SU-DHL-6 (cell line): ENCODE measurements around the gene SERBP1.

Source experiments
- H2AFZ ChIP-seq: fragments of 200-600 bp; sonication (generic); 2 replicates; pipeline ENCODE4 v1.6.1; 2014; ENCODE audit warnings: low read depth, mild to moderate bottlenecking, moderate library complexity, mixed read lengths, antibody characterized with exemption, low read length; ENCODE audit not compliant: severe bottlenecking
- H3F3A ChIP-seq: fragments of 200-600 bp; shearing (Covaris generic); 2 replicates; pipeline ENCODE4 v1.6.0; 2016; ENCODE audit warnings: antibody characterized with exemption, mild to moderate bottlenecking; ENCODE audit not compliant: insufficient read depth
- H3K27ac ChIP-seq: fragments of 200-600 bp; sonication (generic); 2 replicates; pipeline ENCODE4 v1.5.1; 2016; ENCODE audit warnings: low read depth, mild to moderate bottlenecking, low read length, moderate library complexity, mixed read lengths
- H3K27me3 ChIP-seq: fragments of 200-600 bp; sonication (generic), shearing (Covaris generic); 2 replicates; pipeline ENCODE4 v1.6.0; 2014; ENCODE audit warnings: mild to moderate bottlenecking, low read length
- H3K36me3 ChIP-seq: fragments of 200-600 bp; sonication (generic); 2 replicates; pipeline ENCODE4 v1.6.1; 2014; ENCODE audit warnings: mild to moderate bottlenecking, low read length, mixed read lengths
- H3K4me2 ChIP-seq: fragments of 300-600, 200-600 bp; shearing (Covaris generic), sonication (generic); 2 replicates; pipeline ENCODE4 v1.6.0; 2014; ENCODE audit warnings: low read length, low read depth, mild to moderate bottlenecking; ENCODE audit not compliant: poor library complexity, severe bottlenecking
- H3K4me3 ChIP-seq: fragments of 200-600 bp; sonication (generic); 2 replicates; pipeline ENCODE4 v1.5.1; 2014; ENCODE audit warnings: antibody characterized with exemption, low read length, mild to moderate bottlenecking, mixed read lengths; ENCODE audit not compliant: insufficient read depth, poor library complexity, severe bottlenecking
- H3K79me2 ChIP-seq: fragments of 200-600 bp; sonication (generic); 2 replicates; pipeline ENCODE4 v1.6.1; 2014; ENCODE audit warnings: mild to moderate bottlenecking, low read length, moderate library complexity; ENCODE audit not compliant: insufficient read depth
- H3K9ac ChIP-seq: fragments of 200-600 bp; sonication (generic); 2 replicates; pipeline ENCODE4 v1.7.0; 2014; ENCODE audit warnings: mild to moderate bottlenecking, low read length
- H3K9me2 ChIP-seq: fragments of 200-600 bp; sonication (generic); replicated peaks from 2 replicates; pipeline ENCODE4 v1.6.1; 2014; ENCODE audit warnings: low read length; ENCODE audit not compliant: insufficient read depth
- H3K9me3 ChIP-seq: fragments of 200-600 bp; sonication (generic); 2 replicates; pipeline ENCODE4 v1.6.1; 2014; ENCODE audit warnings: low read length, mixed read lengths; ENCODE audit not compliant: insufficient read depth
- H4K20me1 ChIP-seq: fragments of 200-600 bp; sonication (generic); 2 replicates; pipeline ENCODE4 v1.6.1; 2014; ENCODE audit warnings: low read depth, mild to moderate bottlenecking, antibody characterized with exemption, low read length, moderate library complexity, mixed read lengths
- CTCF ChIP-seq: fragments of 200-600 bp; sonication (generic); IDR thresholded peaks from one replicate; pipeline ENCODE4 v1.5.1; 2017; ENCODE audit warnings: antibody characterized with exemption, mild to moderate bottlenecking, low read length, moderate library complexity; ENCODE audit not compliant: insufficient read depth, poor library complexity, severe bottlenecking
- EZH2phosphoT487 ChIP-seq: fragments of 200-600 bp; sonication (generic), shearing (Covaris generic); conservative IDR thresholded peaks from 2 replicates; pipeline ENCODE4 v1.6.1; 2018; ENCODE audit warnings: mild to moderate bottlenecking, antibody characterized with exemption, low read length, moderate library complexity, mixed read lengths

Gene SERBP1

DNA sequence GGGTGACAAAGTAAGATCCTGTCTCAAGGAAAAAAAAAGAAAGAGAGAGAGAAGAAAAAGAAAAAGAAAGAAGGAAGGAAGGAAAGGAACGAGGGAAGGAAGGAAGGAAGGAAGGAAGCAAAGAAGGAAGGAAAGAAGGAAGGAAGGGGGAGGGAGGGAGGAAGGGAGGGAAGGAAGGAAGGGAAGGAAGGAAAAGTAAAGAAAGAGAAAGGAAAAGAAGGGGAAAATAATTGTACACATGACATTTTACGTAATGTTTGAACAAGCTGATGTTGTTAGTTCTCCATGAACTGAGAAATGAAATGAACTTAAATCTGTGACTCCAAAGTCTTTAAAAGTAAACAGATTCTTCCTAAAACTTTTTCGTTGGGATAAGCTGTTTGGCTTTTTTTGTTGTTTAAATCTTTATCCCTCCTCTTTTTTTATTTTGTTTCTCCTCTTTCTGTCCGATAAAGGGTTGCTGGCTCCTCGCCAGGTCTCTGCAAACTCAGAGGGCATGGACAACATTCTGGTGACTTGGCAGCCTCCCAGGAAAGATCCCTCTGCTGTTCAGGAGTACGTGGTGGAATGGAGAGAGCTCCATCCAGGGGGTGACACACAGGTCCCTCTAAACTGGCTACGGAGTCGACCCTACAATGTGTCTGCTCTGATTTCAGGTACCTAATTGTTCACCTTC is 62.7 kb downstream of the SERBP1 start:
- Histone ChIP-seq H3K27me3 (no peaks in the 10 kb centered on the region), H4K20me1 (no peaks in the 10 kb centered on the region), H3K27ac (no peak overlapping the region), H3K4me2 (no peak overlapping the region), H3K4me3 (no peak overlapping the region), H3K9me2 (no peaks in the 10 kb centered on the region), H3K36me3 (no peaks in the 10 kb centered on the region), H3K79me2 (no peaks in the 10 kb centered on the region), H3F3A (no peaks in the 10 kb centered on the region), H3K9me3 (no peaks in the 10 kb centered on the region), H2AFZ (no peak overlapping the region), H3K9ac (no peak overlapping the region)
- TF ChIP-seq CTCF (no peak), EZH2phosphoT487 (no peak)

DNA sequence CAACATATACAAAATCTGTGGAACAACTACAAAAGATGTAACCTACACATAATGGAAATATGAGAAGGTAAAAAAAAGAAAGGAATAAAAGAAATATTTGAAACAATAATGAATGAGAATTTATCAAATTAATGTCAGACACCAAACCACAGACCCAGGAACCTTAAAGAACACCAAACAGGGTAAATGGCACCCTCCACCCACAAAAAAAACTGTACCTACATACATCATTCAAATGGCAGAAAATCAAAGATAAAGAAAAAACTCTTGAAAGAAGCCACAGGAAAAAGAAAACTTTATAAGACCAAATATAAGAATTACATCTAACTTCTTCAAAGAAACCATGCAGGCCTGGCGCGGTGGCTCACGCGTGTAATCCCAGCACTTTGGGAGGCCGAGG is 68.6 kb downstream of the SERBP1 start:
- H3K4me3 ChIP-seq: no peak overlapping the region
- no peaks in the 10 kb centered on the region for H3K9me2 ChIP-seq
- H3F3A ChIP-seq: no peaks in the 10 kb centered on the region
- no peak overlapping the region for H3K4me2 ChIP-seq
- H2AFZ ChIP-seq: no peak overlapping the region
- no peak overlapping the region for H3K9ac ChIP-seq
- H4K20me1 ChIP-seq: no peaks in the 10 kb centered on the region
- H3K9me3 ChIP-seq: no peaks in the 10 kb centered on the region
- H3K79me2 ChIP-seq: no peaks in the 10 kb centered on the region
- H3K36me3 ChIP-seq: no peaks in the 10 kb centered on the region
- H3K27me3 ChIP-seq: no peaks in the 10 kb centered on the region
- H3K27ac ChIP-seq: no peak overlapping the region
- TF ChIP-seq EZH2phosphoT487 (no peak), CTCF (no peak)

DNA sequence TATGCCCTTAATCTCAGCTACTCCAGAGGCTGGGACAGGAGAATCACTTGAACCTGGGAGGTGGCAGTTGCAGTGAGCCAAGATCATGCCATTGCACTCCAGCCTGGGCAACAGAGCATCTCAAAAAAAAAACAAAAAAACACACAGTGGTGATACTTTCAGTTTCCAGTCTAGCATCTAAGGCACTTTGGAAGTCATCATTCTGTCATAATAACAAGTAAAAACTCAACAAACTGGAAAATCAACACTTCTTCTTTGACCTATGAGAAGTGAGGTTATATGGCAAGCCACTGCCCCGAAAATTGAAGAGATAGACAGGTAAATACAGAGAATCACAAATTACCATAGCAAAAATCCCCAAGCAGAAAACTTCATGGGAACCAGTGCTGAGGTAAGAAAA is 70.6 kb downstream of the SERBP1 start:
- no peak overlapping the region for H3K27ac ChIP-seq

More for the DNA sequence above, 70.6 kb downstream of the SERBP1 start:
- H3K4me2 ChIP-seq: no peak overlapping the region
- no peak overlapping the region for H2AFZ ChIP-seq
- TF ChIP-seq CTCF (no peak), EZH2phosphoT487 (no peak)
- no peak overlapping the region for H3K4me3 ChIP-seq
- H3K9ac ChIP-seq: no peak overlapping the region
- H3K79me2 ChIP-seq: no peaks in the 10 kb centered on the region
- H3K9me3 ChIP-seq: no peaks in the 10 kb centered on the region
- H3K36me3 ChIP-seq: no peaks in the 10 kb centered on the region
- no peaks in the 10 kb centered on the region for H3F3A ChIP-seq
- H3K27me3 ChIP-seq: no peaks in the 10 kb centered on the region
- no peaks in the 10 kb centered on the region for H4K20me1 ChIP-seq
- H3K9me2 ChIP-seq: no peaks in the 10 kb centered on the region
